ENCODE results near the gene ZBTB39.

DNA sequence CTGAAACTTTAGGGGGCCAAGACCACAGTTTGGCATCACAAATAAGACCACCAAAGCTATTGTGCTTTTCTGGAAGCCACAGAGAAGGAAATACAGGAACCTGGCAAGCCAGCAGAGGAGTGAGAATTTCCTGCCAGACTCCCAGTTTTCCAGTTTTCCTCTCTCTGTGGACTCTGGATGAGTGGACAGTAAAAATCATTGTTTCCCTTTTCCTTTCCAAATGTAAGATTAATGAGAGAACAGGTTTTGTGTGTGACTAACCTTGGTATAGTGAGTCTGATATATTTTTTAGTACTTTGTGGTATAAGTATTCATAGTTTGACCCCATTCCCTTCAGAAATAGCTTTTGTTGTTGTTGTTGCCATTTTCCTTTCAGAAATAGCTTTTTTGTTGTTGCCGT lies 12.6 kb upstream of the ZBTB39 start:
- TF ChIP-seq GATA2 (IDR thresholded peaks at IDR 0.05; ENCODE audit: low read depth, low read length) (no peak), GATA3 (IDR thresholded peaks at IDR 0.05; ENCODE audit: low read depth, low read length) (no peak)

Measured in SH-SY5Y (cell line).